GM12878 (cell line): ENCODE results near the gene MLIP. TPM values are rescaled to one million over a fixed set of nuclear protein-coding genes. Genes with fewer than 3 reads are reported as not detected.

Source experiments
- ATAC-seq: fragments of 200-7000 bp; cut with Tn5 transposase; 3 replicates; pipeline ENCODE4 v1.9.1; 2020; ENCODE audit warnings: mild to moderate bottlenecking, moderate library complexity
- BruUV-seq: library from RNA; stranded (reverse); fragments of 400-500 nt; replicated peaks from 2 replicates; lab custom pipeline; 2021; lab: Mats Ljungman, UMichigan
- CTCF ChIA-PET: fragments of 300-600 bp; sonication (Branson Sonifier 250); formaldehyde crosslinking; extraction: SDS; loops from one replicate; lab custom pipeline; 2021; ENCODE audit warnings: inconsistent platforms; lab: Yijun Ruan, JAX
- POLR2A ChIA-PET: fragments of 350-600 bp; formaldehyde crosslinking; extraction: SDS; loops from one replicate; lab custom pipeline; 2021; ENCODE audit warnings: inconsistent platforms; lab: Charles Lee
- RAD21 ChIA-PET: fragments of 300-600 bp; sonication (Branson Sonifier 250); formaldehyde crosslinking; loops from one replicate; lab custom pipeline; 2023; ENCODE audit warnings: antibody characterized with exemption; ENCODE audit not compliant: unreplicated experiment; lab: Charles Lee
- SMC1A ChIA-PET: fragments of 300-600 bp; sonication (Branson Sonifier 250); formaldehyde crosslinking; loops from one replicate; lab custom pipeline; 2023; ENCODE audit not compliant: unreplicated experiment, uncharacterized antibody; lab: Charles Lee
- DNase-seq: peaks from one replicate; pipeline ENCODE4 v3.0.0-alpha.2; 2011; ENCODE audit warnings: low read depth, low spot score
- FAIRE-seq: peaks from 3 replicates; lab custom pipeline; 2011; peaks lifted over from hg19 to GRCh38; lab: Jason Lieb, UNC
- H2AFZ ChIP-seq: 2 replicates; pipeline ENCODE4 v1.6.0; 2011; ENCODE audit warnings: low read depth, low read length, control low read depth; ENCODE audit not compliant: control insufficient read depth
- H3K27ac ChIP-seq: 2 replicates; pipeline ENCODE4 v1.5.1; 2011; ENCODE audit warnings: control low read depth; ENCODE audit not compliant: control insufficient read depth, insufficient read depth
- H3K27me3 ChIP-seq, 2 experiments: replicated peaks in 1 of 2; 2 replicates each; pipeline versions ENCODE4 v1.6.0 to v1.6.1; 2011; ENCODE audit warnings: low read length in 1 of 2; ENCODE audit not compliant: control insufficient read depth in 2 of 2, insufficient read depth in 2 of 2
- H3K36me3 ChIP-seq, 2 experiments: 2 replicates each; pipeline ENCODE4 v1.5.1; 2011; ENCODE audit warnings: low read length in 1 of 2; ENCODE audit not compliant: control insufficient read depth in 2 of 2, insufficient read depth in 2 of 2
- H3K4me1 ChIP-seq: 2 replicates; pipeline ENCODE4 v1.6.1; 2011; ENCODE audit warnings: mild to moderate bottlenecking, low read length, moderate library complexity, mixed read lengths; ENCODE audit not compliant: control insufficient read depth, insufficient read depth
- H3K4me2 ChIP-seq: 2 replicates; pipeline ENCODE4 v1.6.0; 2011; ENCODE audit warnings: control low read depth; ENCODE audit not compliant: control insufficient read depth, insufficient read depth
- H3K4me3 ChIP-seq: fragments of 200-600 bp; sonication (generic); 2 replicates; pipeline ENCODE4 v1.5.1; 2016
- H3K79me2 ChIP-seq: 2 replicates; pipeline ENCODE4 v1.6.0; 2011; ENCODE audit warnings: low read length; ENCODE audit not compliant: control insufficient read depth, insufficient read depth
- H3K9ac ChIP-seq: 2 replicates; pipeline ENCODE4 v1.8.0; 2011; ENCODE audit warnings: low read length, control low read depth, mixed read lengths; ENCODE audit not compliant: control insufficient read depth, insufficient read depth
- H3K9me3 ChIP-seq: replicated peaks from 3 replicates; pipeline ENCODE4 v1.5.1; 2011; ENCODE audit warnings: mild to moderate bottlenecking, low read length; ENCODE audit not compliant: control insufficient read depth, insufficient read depth
- H4K20me1 ChIP-seq: 2 replicates; pipeline ENCODE4 v1.6.0; 2011; ENCODE audit not compliant: control insufficient read depth, insufficient read depth
- BRCA1 ChIP-seq: IDR thresholded peaks from 2 replicates; pipeline ENCODE4 v1.6.1; 2011; ENCODE audit warnings: low read depth, low read length, improper control_type of control experiment
- CREM ChIP-seq: IDR thresholded peaks from 2 replicates; pipeline ENCODE4 v1.6.1; 2014; ENCODE audit warnings: antibody characterized with exemption, low read depth
- MEF2A ChIP-seq: IDR thresholded peaks from 2 replicates; pipeline ENCODE4 v1.6.1; 2011; ENCODE audit warnings: low read depth, mild to moderate bottlenecking, low read length, moderate library complexity; ENCODE audit not compliant: insufficient read depth
- MXI1 ChIP-seq: fragments of 150-350 bp; IDR thresholded peaks from 2 replicates; pipeline ENCODE4 v1.6.1; 2011; ENCODE audit warnings: low read depth, mild to moderate bottlenecking, inconsistent platforms, low read length, improper control_type of control experiment
- NFYA ChIP-seq: IDR thresholded peaks from 2 replicates; pipeline ENCODE4 v1.6.1; 2011; ENCODE audit warnings: low read depth, mild to moderate bottlenecking, low read length, improper control_type of control experiment, borderline replicate concordance
- NKRF ChIP-seq: fragments of 450-650 bp; conservative IDR thresholded peaks from 2 replicates; pipeline ENCODE4 v1.6.1; 2017; ENCODE audit warnings: mild to moderate bottlenecking, moderate library complexity
- PRDM15 ChIP-seq: fragments of 450-650 bp; formaldehyde crosslinking; IDR thresholded peaks from 2 replicates; pipeline ENCODE4 v1.4.0; 2020; ENCODE audit warnings: mild to moderate bottlenecking, moderate library complexity
- RAD51 ChIP-seq: fragments of 450-650 bp; IDR thresholded peaks from 2 replicates; pipeline ENCODE4 v1.6.1; 2016; ENCODE audit warnings: moderate library complexity, mild to moderate bottlenecking, inconsistent platforms
- STAT3 ChIP-seq: IDR thresholded peaks from 2 replicates; pipeline ENCODE4 v1.6.1; 2011; ENCODE audit warnings: low read depth, low read length, improper control_type of control experiment
- ZZZ3 ChIP-seq: IDR thresholded peaks from 2 replicates; pipeline ENCODE4 v1.6.1; 2011; ENCODE audit warnings: low read depth; ENCODE audit not compliant: control insufficient read depth, insufficient read length
- WGBS: methylation state at CpG from one replicate; pipeline ENCODE4 v1.1.6; 2016; ENCODE audit warnings: low lambda C conversion rate; ENCODE audit not compliant: insufficient replicate concordance, insufficient coverage; ENCODE audit errors: missing lambda C conversion rate; 5-methylcytosine and 5-hydroxymethylcytosine counted together
- in situ Hi-C: fragments of 300-500 bp; cut with MboI; formaldehyde crosslinking; loops from 9 replicates; pipeline ENCODE4 v1.14.3; 2018; ENCODE audit warnings: mixed read lengths
- intact Hi-C: fragments of 100-400 bp; cut with micrococcal nuclease; formaldehyde crosslinking; loops from one replicate; pipeline ENCODE4 v1.14.2; 2022; ENCODE audit not compliant: unreplicated experiment
- polyA plus RNA-seq, 11 experiments: library from polyadenylated mRNA; depleted of rRNA in 4 of 11; unstranded in 6 of 11; stranded (reverse) in 5 of 11; fragments of >200 nt; fragmentation: Nextera tagmentation in 4 of 11; fragmentation: Illumina TruSeq in 1 of 11; extraction: Ambion mirVana in 4 of 11; extraction: Trizol in 1 of 11; gene quantifications; 1 replicate in 1 of 11; 2 replicates in 10 of 11; pipeline versions ENCODE4 v1.2.1 to v1.2.3, GENCODE V29; 2011 to 2016; ENCODE audit warnings: inconsistent platforms in 2 of 11, missing spikeins in 2 of 11, low read depth in 1 of 11
- total RNA-seq, 4 experiments: library from RNA; depleted of rRNA in 3 of 4; stranded (reverse); fragments of >200 nt in 3 of 4; fragmentation: Illumina TruSeq in 1 of 4; extraction: Trizol in 1 of 4; gene quantifications; 2 replicates each; pipeline versions ENCODE4 v1.2.1 to v1.2.3, GENCODE V29; 2013 to 2021

Gene MLIP
- total and polyA plus RNA-seq, 10 of the 15 experiments (the other 5 are each of a cell fraction or from before 2014, with no cell fraction given) = not detected

GRCh38 chr6:54086439-54086838 is 24.8 kb upstream of the MLIP start (continued):
- no peak for TF ChIP-seq MXI1
- no peak for TF ChIP-seq CREM
- no peak for TF ChIP-seq RAD51
- TF ChIP-seq BRCA1 = no peak

- no peak for TF ChIP-seq STAT3
- no peak for TF ChIP-seq NKRF
- TF ChIP-seq ZZZ3 = no peak
- TF ChIP-seq MEF2A = no peak
- no peak for TF ChIP-seq PRDM15 (CRISPR knock-in tag)
- no peak for TF ChIP-seq NFYA
- BruUV-seq = no TSS peak
- 0% methylated on average over 2 of the region's 2 CpGs for WGBS
- H3K4me1 ChIP-seq = no peaks in the 10 kb centered on the region
- ChIA-PET POLR2A (interaction anchor here (0.6 kb wide), 1 partner anchor 72 kb away, joined by 3 read pairs; no protein-coding TSS in a partner anchor), RAD21 (no interaction called here), SMC1A (no interaction called here), CTCF (interaction anchor here (0.6 kb wide), 1 partner anchor 10 kb away, joined by 3 read pairs; no protein-coding TSS in a partner anchor)
- DNase-seq (no peak), ATAC-seq (no peak), FAIRE-seq (no peak)
- intact Hi-C loops (no loop called here), in situ Hi-C loops (no loop called here)
- H3K27me3 ChIP-seq = no peaks in the 10 kb centered on the region
- no peak overlapping the region for H3K4me2 ChIP-seq
- H3K4me3 ChIP-seq = no peak overlapping the region
- no peaks in the 10 kb centered on the region for H3K36me3 ChIP-seq
- H3K27ac ChIP-seq = no peak overlapping the region
- H3K9me3 ChIP-seq = no peaks in the 10 kb centered on the region
- no peaks in the 10 kb centered on the region for H4K20me1 ChIP-seq
- H3K9ac ChIP-seq = no peak overlapping the region
- H3K79me2 ChIP-seq = no peaks in the 10 kb centered on the region
- H2AFZ ChIP-seq = no peak overlapping the region
These were observed 23.5 kb upstream of the MLIP start for GRCh38 chr6:54087721-54088120.
